H1 (cell line): ENCODE results near the gene DIAPH1. TPM values are rescaled to one million over a fixed set of nuclear protein-coding genes. Genes with fewer than 3 reads are reported as not detected.

Experiments used
- ASH2L ChIP-seq: fragments of 200-600, 300-600 bp; sonication (generic); IDR thresholded peaks from one replicate; pipeline ENCODE4 v1.7.1; 2017; ENCODE audit warnings: low read length
- ATF2 ChIP-seq: IDR thresholded peaks from 2 replicates; pipeline ENCODE4 v1.6.1; 2012; ENCODE audit warnings: low read length, inconsistent platforms
- BACH1 ChIP-seq: IDR thresholded peaks from 2 replicates; pipeline ENCODE4 v1.6.1; 2012; ENCODE audit warnings: low read length, improper control_type of control experiment
- BRCA1 ChIP-seq: IDR thresholded peaks from 2 replicates; pipeline ENCODE4 v1.6.1; 2012; ENCODE audit warnings: low read depth, low read length, improper control_type of control experiment
- CBX5 ChIP-seq: fragments of 300-800, 300-1000 bp; sonication (generic); IDR thresholded peaks from 2 replicates; pipeline ENCODE4 v1.7.1; 2016; ENCODE audit warnings: antibody characterized with exemption, low read length, low read depth
- EP300 ChIP-seq, 2 experiments: IDR thresholded peaks; 1 replicate in 1 of 2; 2 replicates in 1 of 2; pipeline ENCODE4 v1.6.1; 2011 to 2012; ENCODE audit warnings: low read depth in 2 of 2, low read length in 2 of 2, mild to moderate bottlenecking in 2 of 2, borderline replicate concordance in 1 of 2, inconsistent platforms in 1 of 2, moderate library complexity in 1 of 2
- HDAC6 ChIP-seq: IDR thresholded peaks from one replicate; pipeline ENCODE4 v1.7.1; 2012; ENCODE audit warnings: low read depth, mild to moderate bottlenecking, inconsistent platforms, low read length, moderate library complexity
- JUN ChIP-seq: IDR thresholded peaks from 2 replicates; pipeline ENCODE4 v1.6.1; 2011; ENCODE audit warnings: low read depth, mild to moderate bottlenecking, improper control_type of control experiment, low read length
- POLR2A ChIP-seq, 2 experiments: IDR thresholded peaks; 1 replicate in 1 of 2; 2 replicates in 1 of 2; pipeline ENCODE4 v1.6.1; 2011; ENCODE audit warnings: low read depth in 2 of 2, low read length in 2 of 2, mild to moderate bottlenecking in 2 of 2; ENCODE audit errors: control extremely low read depth in 1 of 2
- POLR2AphosphoS5 ChIP-seq: IDR thresholded peaks from 2 replicates; pipeline ENCODE4 v1.6.1; 2011; ENCODE audit warnings: low read depth, low read length
- POU5F1 ChIP-seq: IDR thresholded peaks from 2 replicates; pipeline ENCODE4 v1.6.1; 2011; ENCODE audit warnings: low read depth, mild to moderate bottlenecking, low read length, moderate library complexity
- RFX5 ChIP-seq: IDR thresholded peaks from 2 replicates; pipeline ENCODE4 v1.6.1; 2011; ENCODE audit warnings: low read depth, low read length, improper control_type of control experiment, borderline replicate concordance
- SIN3A ChIP-seq, 2 experiments: IDR thresholded peaks in 1 of 2; conservative IDR thresholded peaks in 1 of 2; 2 replicates each; pipeline ENCODE4 v1.6.1; 2011 to 2012; ENCODE audit warnings: low read length in 2 of 2, improper control_type of control experiment in 1 of 2, low read depth in 1 of 2, mild to moderate bottlenecking in 1 of 2
- SUZ12 ChIP-seq: fragments of 200-600 bp; sonication (generic); IDR thresholded peaks from 2 replicates; pipeline ENCODE4 v1.6.1; 2012; ENCODE audit warnings: mild to moderate bottlenecking, inconsistent platforms, low read length, moderate library complexity, mixed read lengths
- TAF7 ChIP-seq: optimal IDR thresholded peaks from 2 replicates; pipeline ENCODE3; 2011; ENCODE audit warnings: low read depth, mild to moderate bottlenecking, inconsistent platforms, low read length, moderate library complexity, borderline replicate concordance
- USF2 ChIP-seq: IDR thresholded peaks from 2 replicates; pipeline ENCODE4 v1.6.1; 2011; ENCODE audit warnings: low read length, improper control_type of control experiment
- YY1 ChIP-seq: IDR thresholded peaks from 2 replicates; pipeline ENCODE4 v1.6.1; 2011; ENCODE audit warnings: low read depth, mild to moderate bottlenecking, low read length
- polyA plus RNA-seq, 7 experiments: library from polyadenylated mRNA; depleted of rRNA in 3 of 7; stranded (reverse) in 5 of 7; unstranded in 2 of 7; fragments of >200 nt in 5 of 7; fragments of 200-250 nt in 2 of 7; gene quantifications; 1 replicate in 5 of 7; 2 replicates in 1 of 7; 4 replicates in 1 of 7; pipeline versions ENCODE4 v1.2.1 to v1.2.3, GENCODE V29; 2011 to 2013; ENCODE audit warnings: missing spikeins in 2 of 7, mixed read lengths in 2 of 7
- total RNA-seq: library from RNA; stranded (reverse); fragmentation: NEBNext Ultra II Directional; extraction: Animal tissue kit (Norgen Biotek cat#: 25700); gene quantifications from 2 replicates; pipeline ENCODE4 v1.2.1, GENCODE V29; 2021
- TF ChIP-seq, protein P1 (sequence below), 3 experiments: IDR thresholded peaks; 1 replicate in 2 of 3; 2 replicates in 1 of 3; pipeline versions ENCODE4 v1.5.1 to v1.6.1; 2011; ENCODE audit warnings: low read length in 3 of 3, mild to moderate bottlenecking in 3 of 3, inconsistent platforms in 2 of 3, low read depth in 1 of 3, moderate library complexity in 1 of 3; ENCODE audit not compliant: insufficient read depth in 1 of 3; ENCODE audit errors: control extremely low read depth in 1 of 3

Gene DIAPH1
- total and polyA plus RNA-seq, 2 of the 8 experiments (the other 6 are each of a cell fraction or from before 2014, with no cell fraction given), result 61.2 to 114 TPM

- TF ChIP-seq, protein P1, sequence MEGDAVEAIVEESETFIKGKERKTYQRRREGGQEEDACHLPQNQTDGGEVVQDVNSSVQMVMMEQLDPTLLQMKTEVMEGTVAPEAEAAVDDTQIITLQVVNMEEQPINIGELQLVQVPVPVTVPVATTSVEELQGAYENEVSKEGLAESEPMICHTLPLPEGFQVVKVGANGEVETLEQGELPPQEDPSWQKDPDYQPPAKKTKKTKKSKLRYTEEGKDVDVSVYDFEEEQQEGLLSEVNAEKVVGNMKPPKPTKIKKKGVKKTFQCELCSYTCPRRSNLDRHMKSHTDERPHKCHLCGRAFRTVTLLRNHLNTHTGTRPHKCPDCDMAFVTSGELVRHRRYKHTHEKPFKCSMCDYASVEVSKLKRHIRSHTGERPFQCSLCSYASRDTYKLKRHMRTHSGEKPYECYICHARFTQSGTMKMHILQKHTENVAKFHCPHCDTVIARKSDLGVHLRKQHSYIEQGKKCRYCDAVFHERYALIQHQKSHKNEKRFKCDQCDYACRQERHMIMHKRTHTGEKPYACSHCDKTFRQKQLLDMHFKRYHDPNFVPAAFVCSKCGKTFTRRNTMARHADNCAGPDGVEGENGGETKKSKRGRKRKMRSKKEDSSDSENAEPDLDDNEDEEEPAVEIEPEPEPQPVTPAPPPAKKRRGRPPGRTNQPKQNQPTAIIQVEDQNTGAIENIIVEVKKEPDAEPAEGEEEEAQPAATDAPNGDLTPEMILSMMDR (IDR thresholded peaks at IDR 0.05; ENCODE audit: control extremely low read depth in 1 of 3, insufficient read depth in 1 of 3, low read depth in 1 of 3, low read length in 3 of 3), result peak in 2 of 3 experiments; percentile 97 to 98; a peak in 3 of 4 replicates
- peak in 1 of 2 experiments; percentile 60; a peak in 2 of 4 replicates for TF ChIP-seq SIN3A (conservative IDR thresholded peaks at IDR 0.05 in 1 of 2, IDR thresholded peaks at IDR 0.05 in 1 of 2; ENCODE audit: low read depth in 1 of 2, low read length in 2 of 2)
- no peak; a peak in 1 of 3 replicates for TF ChIP-seq EP300 (IDR thresholded peaks at IDR 0.05; ENCODE audit: borderline replicate concordance in 1 of 2, low read depth in 2 of 2, low read length in 2 of 2)
- TF ChIP-seq RFX5, result peak; percentile 9; the same call in 1 of the 2 replicates
- no peak for TF ChIP-seq POU5F1
- TF ChIP-seq JUN, result no peak
- TF ChIP-seq YY1, result peak; percentile 83
- TF ChIP-seq BACH1, result peak; percentile 52; the same call in 1 of the 2 replicates
- 0 out of 2 replicates have a peak, but pooled peaks have one; percentile 5 for TF ChIP-seq BRCA1
- TF ChIP-seq USF2, result no peak
- peak; percentile 76 for TF ChIP-seq TAF7
- peak in 1 of 2 experiments; percentile 60; a peak in 2 of 3 replicates for TF ChIP-seq POLR2A (IDR thresholded peaks at IDR 0.05; ENCODE audit: control extremely low read depth in 1 of 2, low read depth in 2 of 2, low read length in 2 of 2)
- no peak for TF ChIP-seq ATF2
- no peak for TF ChIP-seq CBX5
- peak; percentile 35; the same call in 1 of the 2 replicates for TF ChIP-seq POLR2AphosphoS5
- no peak for TF ChIP-seq HDAC6
- peak; percentile 13 for TF ChIP-seq ASH2L
- no peak for TF ChIP-seq SUZ12
Measured at GRCh38 chr5:141512390-141512910, 106.3 kb downstream of the DIAPH1 start (continued).
